NCI-H748 treated with DMSO at 0.1 percent for 48 hours (cell line): ENCODE results near the gene CHD5.

ENCODE experiments used
- DNase-seq: peaks from one replicate; lab custom pipeline; 2025; lab: John Stamatoyannopoulos, UW

The CHD5 gene

DNA sequence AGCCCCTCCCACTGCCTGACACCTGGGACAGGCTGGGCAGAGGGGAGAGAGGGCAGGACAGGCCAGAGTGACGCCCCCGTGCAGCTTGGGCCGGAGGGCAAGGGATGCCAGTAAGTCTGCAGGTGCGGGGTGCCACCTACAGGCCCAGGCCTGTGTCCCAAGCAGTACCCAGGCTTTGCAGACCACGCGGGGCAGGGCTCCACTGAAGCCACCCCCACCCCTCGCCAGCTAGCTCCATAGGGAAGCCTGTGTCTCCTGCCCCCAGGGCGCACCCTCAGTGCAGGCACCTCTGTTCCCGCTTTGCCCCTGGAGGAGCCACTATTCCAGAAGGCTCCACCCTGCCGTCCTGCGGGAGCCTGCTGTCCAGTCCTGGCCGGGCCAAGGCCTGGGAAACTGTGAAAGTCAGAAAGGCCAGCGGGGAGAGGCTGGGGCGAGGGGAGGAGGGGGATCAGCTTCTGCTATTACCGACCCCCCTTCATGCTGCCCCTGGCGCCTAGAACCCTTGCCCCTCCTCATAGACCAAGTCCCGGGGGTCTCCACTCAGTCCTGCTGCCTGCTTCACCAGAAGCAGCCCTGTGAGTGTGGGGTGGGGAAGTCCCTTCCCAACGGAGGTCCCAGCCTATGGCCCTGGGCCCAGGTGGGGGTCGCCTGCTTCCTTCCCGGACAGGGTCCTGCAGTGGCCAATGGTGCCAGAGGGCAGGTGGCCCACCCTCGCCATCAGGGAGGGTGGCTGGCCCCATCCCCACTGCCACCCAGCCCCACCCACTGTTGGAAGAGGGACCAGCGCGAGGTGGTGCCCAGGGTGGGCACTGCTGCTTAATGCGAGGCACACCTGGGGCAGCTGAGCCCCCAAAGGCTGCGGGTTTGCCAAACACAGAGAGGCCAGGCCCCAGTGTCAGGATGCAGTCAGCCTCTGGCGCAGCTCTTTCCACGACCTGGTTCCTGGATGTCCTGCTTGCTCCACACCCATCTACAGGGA lies 80.0 kb downstream of the CHD5 start:
- DNase-seq = no peak

GRCh38 chr1:6099297-6099696 lies 80.8 kb downstream of the CHD5 start:
- DNase-seq = no peak

DNA sequence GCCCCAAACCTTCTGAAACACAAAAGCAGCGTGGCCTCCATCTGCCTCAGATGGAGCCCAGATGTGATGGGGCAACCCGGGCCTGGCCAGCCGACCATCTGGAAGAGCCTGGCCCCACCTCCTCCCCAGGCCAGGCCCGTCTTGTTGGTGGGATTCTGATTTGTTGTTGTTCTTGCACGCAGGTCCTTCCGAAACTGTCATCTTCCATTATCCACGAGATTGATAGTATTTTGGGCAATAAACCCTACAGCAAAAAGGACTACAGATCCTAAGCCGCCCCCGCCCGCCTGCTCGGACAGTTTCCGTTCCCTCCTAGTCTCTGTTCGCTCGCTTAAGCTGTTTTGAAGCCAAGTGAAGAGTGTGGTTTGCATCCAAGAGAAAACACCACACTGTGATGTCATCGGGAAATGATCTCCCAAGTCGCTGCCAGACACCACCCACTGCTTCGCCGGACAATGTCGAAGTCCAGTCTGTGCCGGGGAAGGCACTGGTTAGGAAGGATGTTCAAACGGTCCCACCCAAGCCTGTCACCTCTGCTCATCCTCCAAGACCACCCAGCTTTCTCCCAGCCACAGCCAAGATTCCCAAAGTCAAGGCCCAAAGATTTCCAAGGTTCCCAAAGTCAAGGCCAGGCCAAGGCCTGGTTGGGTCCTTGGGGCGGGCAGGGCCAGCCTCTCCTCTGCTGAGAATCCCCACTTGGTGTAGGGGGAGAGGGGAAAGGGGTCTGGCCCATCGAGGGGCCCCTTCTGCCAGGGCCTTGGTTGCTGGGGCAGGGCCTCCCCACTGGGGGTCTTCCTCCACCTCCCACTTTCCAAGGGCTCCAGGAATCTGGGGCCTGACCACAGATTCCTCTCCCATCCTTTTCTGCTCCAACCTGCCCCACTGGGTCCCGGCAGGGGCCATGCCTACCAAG lies 81.6 kb downstream of the CHD5 start:
- no peak for DNase-seq

- no peak for DNase-seq
Observed at GRCh38 chr1:6097824-6098223, 82.3 kb downstream of the CHD5 start.

DNA sequence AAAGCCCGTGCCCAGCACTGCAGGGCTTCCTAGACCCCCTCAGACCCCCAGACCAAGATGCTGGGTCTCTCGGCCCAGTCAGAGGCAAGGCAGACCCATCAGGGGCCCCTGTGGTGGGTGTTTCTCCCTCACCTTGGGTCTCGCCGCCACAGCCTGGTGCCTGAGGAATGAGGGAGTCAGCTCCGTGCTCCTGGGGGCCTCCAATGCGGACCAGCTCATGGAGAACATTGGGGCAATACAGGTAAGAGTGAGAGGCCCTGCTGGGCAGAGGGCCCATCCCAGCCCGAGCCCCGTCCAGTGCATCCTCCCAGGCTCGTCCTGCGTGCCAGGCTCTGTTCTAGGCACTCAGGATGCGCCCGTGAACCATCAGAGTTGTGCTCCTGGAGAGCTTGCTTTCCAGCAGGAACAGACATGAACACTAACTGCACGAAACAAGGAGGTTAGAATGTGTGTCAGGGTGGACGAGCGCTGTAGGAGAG lies 83.0 kb downstream of the CHD5 start:
- DNase-seq = no peak

GRCh38 chr1:6096243-6097116 lies 83.6 kb downstream of the CHD5 start:
- no peak for DNase-seq

DNA sequence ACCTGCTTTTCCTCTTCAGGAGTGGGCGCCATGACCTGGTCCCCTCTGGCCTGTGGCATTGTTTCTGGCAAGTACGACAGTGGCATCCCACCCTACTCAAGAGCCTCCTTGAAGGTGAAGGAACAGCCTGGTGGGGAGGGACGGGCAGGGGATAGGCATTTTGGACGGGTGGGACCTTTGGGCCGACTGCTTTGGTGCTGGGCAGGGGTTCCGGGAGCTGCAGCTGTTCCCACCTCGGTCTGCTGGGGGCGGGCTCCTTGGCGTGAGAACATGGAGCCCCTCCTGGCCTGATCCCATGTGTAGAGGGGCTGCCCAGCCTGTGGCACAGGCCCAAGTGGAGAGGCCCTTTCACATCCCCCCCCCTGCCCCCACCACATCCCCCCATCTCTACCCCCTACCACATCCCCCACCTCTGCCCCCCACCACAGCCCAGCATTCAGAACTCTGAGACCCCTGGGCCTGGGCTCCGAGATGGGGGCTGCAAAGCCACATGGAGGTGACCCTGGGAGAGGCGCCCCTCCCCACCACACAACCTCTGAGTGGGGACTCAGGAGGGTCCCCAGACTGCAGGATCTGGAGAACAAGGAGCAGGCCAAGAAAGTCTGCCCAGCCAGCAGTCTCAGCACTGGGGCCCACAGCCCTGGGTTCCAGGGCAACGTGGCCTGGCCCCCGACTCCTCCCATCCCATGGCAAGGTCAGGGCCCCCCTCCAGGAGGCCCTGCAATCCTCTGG lies 84.4 kb downstream of the CHD5 start:
- DNase-seq = no peak

DNA sequence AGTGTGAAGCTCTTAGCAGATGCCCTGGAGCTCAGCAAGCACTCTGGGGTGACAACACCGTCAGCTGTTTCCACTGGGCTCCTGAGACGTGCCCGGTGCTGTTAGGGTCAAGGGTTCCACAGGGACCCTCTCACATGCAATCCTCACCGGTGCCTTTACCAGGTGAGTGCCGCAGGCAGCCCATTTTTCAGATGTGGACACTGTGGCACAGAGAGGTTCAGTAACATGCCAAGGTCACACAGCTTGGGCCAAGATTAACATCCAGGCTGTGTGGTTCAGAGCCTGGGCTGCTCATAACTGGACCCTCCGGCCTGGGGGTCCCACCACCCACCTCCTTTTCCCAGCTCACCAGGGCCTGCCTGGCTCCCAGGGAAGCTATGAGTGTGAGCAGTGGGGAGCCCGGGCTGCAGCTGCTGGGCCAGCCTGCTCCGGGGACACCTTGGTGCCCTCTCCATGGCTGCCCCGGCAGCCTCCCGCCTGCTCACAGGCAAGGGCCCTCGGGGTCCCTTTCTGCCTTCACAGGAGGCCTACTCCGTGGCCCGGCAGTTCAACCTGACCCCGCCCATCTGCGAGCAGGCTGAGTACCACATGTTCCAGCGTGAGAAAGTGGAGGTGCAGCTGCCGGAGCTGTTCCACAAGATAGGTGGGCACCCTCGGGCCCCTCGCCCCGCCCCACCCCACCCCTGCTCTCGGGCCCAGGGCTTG lies 85.2 kb downstream of the CHD5 start:
- DNase-seq = no peak

GRCh38 chr1:6094246-6094645 lies 85.9 kb downstream of the CHD5 start:
- DNase-seq = no peak

GRCh38 chr1:6093611-6094010 lies 86.5 kb downstream of the CHD5 start:
- no peak for DNase-seq

DNA sequence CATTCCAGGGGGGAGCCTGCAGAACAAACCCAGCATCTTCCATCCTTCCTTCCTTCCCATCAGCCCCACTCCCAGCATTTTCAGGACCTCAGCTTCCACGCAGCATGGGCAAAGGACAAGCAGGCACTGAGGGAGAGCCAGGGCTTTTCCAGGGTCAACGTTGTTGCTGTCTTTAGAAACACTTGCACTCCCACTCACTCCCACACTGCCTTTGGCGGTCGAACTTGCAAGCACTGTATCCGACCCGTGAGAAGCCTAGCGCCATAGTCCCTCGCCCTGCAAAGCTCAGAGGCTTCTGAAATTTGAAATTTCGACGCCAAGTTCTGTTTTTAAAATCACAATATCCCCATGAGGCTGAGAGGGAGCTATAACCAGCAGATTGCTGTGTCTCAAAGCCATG lies 87.0 kb downstream of the CHD5 start:
- DNase-seq = no peak

DNA sequence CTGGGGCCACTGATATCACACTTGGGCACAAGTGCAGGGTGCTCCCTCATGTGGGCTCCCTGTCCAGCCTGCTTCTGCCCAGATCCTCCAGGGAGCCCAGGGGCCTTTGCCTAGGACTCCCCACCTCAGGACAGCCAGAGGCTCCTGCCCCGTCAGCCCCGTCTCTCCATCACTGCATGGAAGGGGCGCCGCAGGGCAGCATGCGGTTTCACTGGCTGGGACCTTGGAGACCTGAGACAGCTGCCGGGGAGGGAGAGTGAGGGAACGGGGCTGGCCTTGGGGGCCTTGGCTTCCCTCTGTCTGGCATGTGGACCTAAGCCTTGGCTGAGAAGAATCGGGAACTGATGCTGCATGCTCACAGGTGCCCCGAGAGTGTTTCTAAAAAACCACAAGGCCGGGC lies 87.9 kb downstream of the CHD5 start:
- no peak for DNase-seq

DNA sequence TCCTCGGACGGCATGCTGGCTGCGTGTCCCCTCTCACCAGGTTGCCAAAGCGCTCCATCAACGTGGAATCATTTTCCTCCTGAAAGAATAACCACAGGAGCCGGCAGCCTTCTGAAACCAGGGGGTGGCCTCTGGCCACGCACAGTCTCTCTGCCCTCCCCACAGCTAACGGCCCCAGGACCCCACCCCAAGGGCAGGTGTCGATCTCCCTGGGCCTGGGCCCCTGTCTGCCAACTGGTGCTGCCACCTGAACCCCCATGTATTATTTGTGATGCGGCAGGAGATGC lies 88.4 kb downstream of the CHD5 start:
- no peak for DNase-seq

DNA sequence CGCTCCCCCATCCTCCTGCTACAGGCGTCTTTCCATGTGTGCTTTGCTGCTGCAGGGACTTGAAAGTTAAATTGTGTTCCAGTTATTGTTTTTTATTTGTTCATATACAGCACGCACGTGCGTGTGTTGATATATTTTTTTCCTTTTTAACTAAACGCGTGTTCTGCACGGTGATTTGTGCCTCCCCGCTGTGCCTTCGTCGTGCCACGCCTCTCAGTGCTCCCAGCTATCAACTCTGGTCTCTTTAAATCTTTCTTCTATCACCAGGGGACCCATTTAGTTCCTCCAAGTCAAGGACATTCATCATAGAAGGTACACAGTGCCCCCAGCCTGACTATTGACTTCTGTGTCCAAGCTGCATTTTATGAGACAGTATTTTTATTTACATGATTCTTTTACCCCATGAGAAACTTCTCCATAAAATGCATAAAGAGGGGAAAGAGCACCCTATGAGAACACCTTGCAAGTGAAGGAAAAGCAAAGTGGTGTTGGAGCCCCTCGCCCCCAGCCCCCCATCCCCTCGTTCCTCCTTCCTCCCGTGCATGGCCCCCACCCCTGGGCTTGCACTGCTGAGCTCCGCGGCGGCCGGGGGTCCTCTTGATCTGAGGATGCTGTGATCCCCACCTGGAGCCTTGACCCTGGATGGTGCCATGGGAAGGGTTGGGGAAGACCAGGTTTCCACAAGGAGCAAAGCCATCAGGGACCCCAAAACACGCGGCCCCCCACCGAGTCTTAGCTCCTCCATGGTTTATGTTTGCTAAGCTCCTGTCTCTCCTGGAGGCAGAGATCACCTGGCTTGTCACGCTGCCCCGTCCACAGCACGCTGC lies 88.9 kb downstream of the CHD5 start:
- DNase-seq = no peak

- DNase-seq = no peak
Observed at GRCh38 chr1:6090288-6090687, 89.8 kb downstream of the CHD5 start.

DNA sequence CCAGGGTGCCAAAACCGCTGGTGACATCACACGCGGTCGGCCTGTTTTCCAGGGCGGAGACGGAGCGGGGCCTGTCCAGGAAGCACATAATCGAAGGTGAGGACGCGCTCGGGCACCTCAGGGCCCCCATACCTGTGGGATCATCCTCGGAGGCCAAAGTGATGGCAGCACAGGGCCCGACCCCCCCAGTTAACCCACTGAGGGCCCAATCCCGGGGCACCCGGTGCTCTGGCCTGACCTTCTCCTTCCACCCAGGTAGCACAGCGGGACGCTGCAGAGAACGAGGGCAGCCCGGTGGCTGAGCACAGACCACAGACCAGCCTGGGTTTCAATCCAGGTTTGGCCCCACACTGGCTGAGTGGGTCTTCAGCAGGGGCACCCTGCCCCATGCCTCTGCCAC lies 91.2 kb downstream of the CHD5 start:
- DNase-seq = no peak

GRCh38 chr1:6087958-6088357 lies 92.2 kb downstream of the CHD5 start:
- no peak for DNase-seq

GRCh38 chr1:6087377-6087772 lies 92.7 kb downstream of the CHD5 start:
- no peak for DNase-seq

- DNase-seq = no peak
Observed at GRCh38 chr1:6086762-6087376, 93.3 kb downstream of the CHD5 start.
